SK-N-SH (cell line): ENCODE measurements around the gene ABCC11. TPM values are rescaled to one million over a fixed set of nuclear protein-coding genes. Genes with fewer than 3 reads are reported as not detected.

Experiments used
- CTCF ChIA-PET: fragments of 300-600, 350-600 bp; formaldehyde crosslinking; extraction: SDS; loops from one replicate; lab custom pipeline; 2021; lab: Yijun Ruan, JAX
- POLR2A ChIA-PET: fragments of 350-600 bp; sonication (Branson Sonifier 250); formaldehyde crosslinking; extraction: SDS; loops from one replicate; lab custom pipeline; 2020; ENCODE audit warnings: antibody characterized with exemption, inconsistent platforms; lab: Yijun Ruan, JAX
- DNase-seq: peaks from one replicate; pipeline ENCODE4 v3.0.0; 2012
- H2AFZ ChIP-seq: fragments of 200-600 bp; sonication (generic); 2 replicates; pipeline ENCODE4 v1.8.1; 2016; ENCODE audit warnings: antibody characterized with exemption, mild to moderate bottlenecking, low read depth
- H3F3A ChIP-seq: fragments of 200-600 bp; sonication (generic); replicated peaks from 2 replicates; pipeline ENCODE3; 2016; ENCODE audit warnings: antibody characterized with exemption, mild to moderate bottlenecking; ENCODE audit not compliant: insufficient read depth
- H3K27ac ChIP-seq, 2 experiments: fragments of 200-500 bp in 1 of 2; fragments of 200-600 bp in 1 of 2; sonication (Bioruptor generic) in 1 of 2; sonication (generic), shearing (Covaris generic) in 1 of 2; 2 replicates each; pipeline versions ENCODE4 v1.5.1 to v1.6.1; 2014 to 2016; ENCODE audit warnings: low read depth in 2 of 2, inconsistent platforms in 1 of 2, low read length in 1 of 2, mild to moderate bottlenecking in 1 of 2, mixed read lengths in 1 of 2
- H3K27me3 ChIP-seq: fragments of 200-600 bp; sonication (generic), shearing (Covaris generic); 2 replicates; pipeline ENCODE4 v1.6.1; 2016; ENCODE audit warnings: mixed run types; ENCODE audit not compliant: insufficient read depth
- H3K36me3 ChIP-seq, 2 experiments: fragments of 200-500 bp in 1 of 2; fragments of 200-600 bp in 1 of 2; sonication (Bioruptor generic) in 1 of 2; sonication (generic) in 1 of 2; replicated peaks in 1 of 2; 2 replicates each; pipeline versions ENCODE3 to v1.5.1; 2014 to 2016; ENCODE audit warnings: low read length in 1 of 2, mild to moderate bottlenecking in 1 of 2; ENCODE audit not compliant: insufficient read depth in 2 of 2, control insufficient read depth in 1 of 2
- H3K4me1 ChIP-seq, 2 experiments: fragments of 200-500 bp in 1 of 2; fragments of 200-600 bp in 1 of 2; sonication (Bioruptor generic) in 1 of 2; sonication (generic), shearing (Covaris generic) in 1 of 2; 2 replicates each; pipeline versions ENCODE4 v1.5.1 to v1.6.1; 2014 to 2016; ENCODE audit warnings: low read depth in 1 of 2, low read length in 1 of 2, mixed run types in 1 of 2; ENCODE audit not compliant: insufficient read depth in 2 of 2, control insufficient read depth in 1 of 2
- H3K4me2 ChIP-seq: fragments of 200-600 bp; sonication (generic), shearing (Covaris generic); 2 replicates; pipeline ENCODE4 v1.6.1; 2017; ENCODE audit warnings: mixed run types
- H3K4me3 ChIP-seq, 2 experiments: fragments of 200-500 bp in 1 of 2; fragments of 200-600 bp in 1 of 2; sonication (Bioruptor generic) in 1 of 2; sonication (generic), shearing (Covaris generic) in 1 of 2; 2 replicates each; pipeline versions ENCODE4 v1.5.1 to v1.8.1; 2014 to 2016; ENCODE audit warnings: low read depth in 2 of 2, inconsistent platforms in 1 of 2, low read length in 1 of 2, mild to moderate bottlenecking in 1 of 2, mixed read lengths in 1 of 2, moderate library complexity in 1 of 2
- H3K79me2 ChIP-seq: fragments of 200-600 bp; sonication (generic); 2 replicates; pipeline ENCODE4 v1.8.1; 2017; ENCODE audit warnings: mild to moderate bottlenecking; ENCODE audit not compliant: insufficient read depth
- H3K9ac ChIP-seq: fragments of 200-600 bp; sonication (generic); 2 replicates; pipeline ENCODE4 v1.6.1; 2017; ENCODE audit warnings: mixed run types
- H3K9me2 ChIP-seq: fragments of 200-600 bp; sonication (generic); 2 replicates; pipeline ENCODE4 v1.6.1; 2017; ENCODE audit warnings: mixed run types
- H3K9me3 ChIP-seq: fragments of 200-600 bp; sonication (generic); 2 replicates; pipeline ENCODE4 v1.6.1; 2017; ENCODE audit warnings: mixed run types, mild to moderate bottlenecking, moderate library complexity
- H4K20me1 ChIP-seq: fragments of 200-600 bp; sonication (generic); 2 replicates; pipeline ENCODE4 v1.6.1; 2017; ENCODE audit warnings: mild to moderate bottlenecking, mixed run types; ENCODE audit not compliant: insufficient read depth
- CHD2 ChIP-seq: fragments of 150-350 bp; IDR thresholded peaks from 2 replicates; pipeline ENCODE4 v1.6.1; 2018; ENCODE audit warnings: low read length; ENCODE audit not compliant: partially characterized antibody
- EP300 ChIP-seq, 2 experiments: IDR thresholded peaks; 2 replicates each; pipeline versions ENCODE4 v1.4.0 to v1.6.1; 2012; ENCODE audit warnings: borderline replicate concordance in 1 of 2, low read depth in 1 of 2, low read length in 1 of 2
- MEF2A ChIP-seq: IDR thresholded peaks from 2 replicates; pipeline ENCODE4 v1.4.0; 2012; ENCODE audit warnings: low read depth, borderline replicate concordance
- MXI1 ChIP-seq: IDR thresholded peaks from 2 replicates; pipeline ENCODE4 v1.6.1; 2012; ENCODE audit warnings: mild to moderate bottlenecking, low read depth, low read length, improper control_type of control experiment
- NRF1 ChIP-seq: IDR thresholded peaks from 2 replicates; pipeline ENCODE4 v1.6.1; 2012; ENCODE audit warnings: low read depth, mild to moderate bottlenecking, low read length
- PBX3 ChIP-seq: IDR thresholded peaks from 2 replicates; pipeline ENCODE4; 2012
- RCOR1 ChIP-seq: fragments of 150-350 bp; IDR thresholded peaks from 2 replicates; pipeline ENCODE4 v1.6.1; 2017; ENCODE audit warnings: antibody characterized with exemption, low read length
- REST ChIP-seq: IDR thresholded peaks from 2 replicates; pipeline ENCODE4 v1.6.1; 2012; ENCODE audit warnings: mild to moderate bottlenecking, low read depth, low read length, moderate library complexity
- RFX5 ChIP-seq: IDR thresholded peaks from 2 replicates; pipeline ENCODE4 v1.6.1; 2012; ENCODE audit warnings: mild to moderate bottlenecking, improper control_type of control experiment, low read length
- SIN3A ChIP-seq: IDR thresholded peaks from 2 replicates; pipeline ENCODE4 v1.6.1; 2012; ENCODE audit warnings: low read depth, mild to moderate bottlenecking, low read length, moderate library complexity, borderline replicate concordance
- TCF12 ChIP-seq: IDR thresholded peaks from 2 replicates; pipeline ENCODE4 v1.4.0; 2012
- WGBS: methylation state at CpG from one replicate; pipeline ENCODE4 v1.1.6; 2017; ENCODE audit warnings: low lambda C conversion rate; 5-methylcytosine and 5-hydroxymethylcytosine counted together
- polyA plus RNA-seq, 3 experiments: library from polyadenylated mRNA; depleted of rRNA; stranded (reverse); fragments of >200 nt; gene quantifications; 2 replicates each; pipeline ENCODE4 v1.2.3, GENCODE V29; 2012
- TF ChIP-seq, protein P1 (sequence below): fragments of 150-350 bp; IDR thresholded peaks from 2 replicates; pipeline ENCODE4 v1.6.1; 2016; ENCODE audit warnings: mild to moderate bottlenecking, low read depth, low read length
- TF ChIP-seq, protein P2 (sequence below): fragments of 150-350 bp; IDR thresholded peaks from 2 replicates; pipeline ENCODE4 v1.6.1; 2017; ENCODE audit warnings: antibody characterized with exemption, low read length, low read depth, borderline replicate concordance
- TF ChIP-seq, protein P3 (sequence below): IDR thresholded peaks from 2 replicates; pipeline ENCODE4 v1.4.0; 2012; ENCODE audit warnings: low read depth, borderline replicate concordance
- TF ChIP-seq, protein P4 (sequence below): fragments of 200-600 bp; sonication (generic); IDR thresholded peaks from 2 replicates; pipeline ENCODE4 v1.6.1; 2017; ENCODE audit warnings: antibody characterized with exemption, mild to moderate bottlenecking, moderate library complexity

The ABCC11 gene
- polyA plus RNA-seq, 1 of the 3 experiments (the other 2 are of a cell fraction) = 0.07 TPM

DNA sequence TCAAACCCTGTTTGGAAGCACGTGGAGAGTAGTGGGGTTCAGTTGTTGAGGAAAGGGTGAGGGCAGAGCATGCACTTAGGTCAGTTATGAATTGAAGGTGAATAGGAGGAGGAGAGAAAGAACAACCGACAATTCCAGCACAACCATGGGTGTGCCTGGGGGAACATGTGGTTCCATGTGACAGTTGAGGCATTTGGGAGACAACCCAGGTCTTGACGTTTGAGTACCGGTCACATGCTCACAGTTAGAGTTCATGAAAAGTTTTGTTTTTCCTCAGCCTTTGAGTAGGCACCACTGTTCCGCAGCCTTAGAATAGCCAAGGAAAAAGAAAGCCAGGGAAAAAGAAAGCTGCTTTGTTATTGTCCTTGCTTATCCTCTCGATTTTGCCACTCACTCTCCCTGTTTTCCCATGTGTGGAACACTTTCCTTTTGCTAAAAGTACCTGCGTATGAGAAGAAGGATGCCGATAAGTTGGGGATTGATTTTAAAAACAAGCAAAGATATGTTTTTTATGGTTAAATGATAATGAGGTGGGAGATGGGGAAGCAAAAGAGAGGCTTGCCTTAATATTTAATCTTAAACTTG lies 25.6 kb upstream of the ABCC11 start:
- no peak for DNase-seq
- ChIA-PET CTCF (no interaction called here), POLR2A (no interaction called here)
- no peak overlapping the region for H3K4me2 ChIP-seq
- peaks cover 2% of the 10 kb centered on the region for H3F3A ChIP-seq
- no peak overlapping the region for H3K9ac ChIP-seq
- peaks cover 33 to 85% of the 10 kb centered on the region in 2 experiments for H3K36me3 ChIP-seq
- TF ChIP-seq PBX3 = no peak
- TF ChIP-seq, all 33 proteins: peak for 0
- 95% methylated on average over 8 of the region's 8 CpGs for WGBS
- Histone ChIP-seq H3K4me3 (no peak overlapping the region), H3K27me3 (no peaks in the 10 kb centered on the region), H2AFZ (no peak overlapping the region), H3K9me2 (no peaks in the 10 kb centered on the region), H3K4me1 (no peaks in the 10 kb centered on the region), H3K27ac (no peak overlapping the region), H3K79me2 (no peaks in the 10 kb centered on the region), H4K20me1 (no peaks in the 10 kb centered on the region), H3K9me3 (no peaks in the 10 kb centered on the region)

DNA sequence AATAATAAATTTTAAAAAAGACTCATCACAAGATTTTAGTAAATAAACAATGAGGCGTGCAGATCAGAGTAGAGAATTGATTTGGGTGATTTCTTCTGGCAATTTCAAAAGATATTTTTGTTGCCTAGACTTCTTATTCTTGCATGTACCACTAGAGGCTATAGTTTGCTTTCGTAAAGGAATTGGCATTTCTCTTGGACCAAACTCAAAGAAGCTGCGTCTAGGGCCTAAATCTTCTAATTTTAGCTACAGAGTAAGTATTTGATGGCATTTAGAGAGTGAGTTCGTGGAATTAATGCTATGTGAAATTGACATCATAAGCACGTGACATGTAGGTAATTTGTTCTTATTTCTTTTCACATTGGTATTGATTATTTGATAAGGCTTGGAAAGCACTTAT lies 24.4 kb upstream of the ABCC11 start:
- ChIA-PET CTCF (interaction anchor here (0.8 to 1.5 kb wide), 3 partner anchors 8 to 245 kb away, joined by 3 to 5 read pairs (median 3); no protein-coding TSS in a partner anchor), POLR2A (no interaction called here)
- Histone ChIP-seq H3K79me2 (no peaks in the 10 kb centered on the region), H3K27me3 (no peaks in the 10 kb centered on the region), H3K4me2 (no peak overlapping the region), H3F3A (peaks cover 2% of the 10 kb centered on the region), H3K36me3 (peaks cover 34 to 74% of the 10 kb centered on the region in 2 experiments), H2AFZ (no peak overlapping the region), H3K9me2 (no peaks in the 10 kb centered on the region), H3K9me3 (no peaks in the 10 kb centered on the region), H4K20me1 (no peaks in the 10 kb centered on the region), H3K4me1 (no peaks in the 10 kb centered on the region), H3K27ac (no peak overlapping the region), H3K9ac (no peak overlapping the region), H3K4me3 (no peak overlapping the region)
- 92% methylated on average over 5 of the region's 5 CpGs for WGBS
- no peak for DNase-seq
- TF ChIP-seq, protein P1, sequence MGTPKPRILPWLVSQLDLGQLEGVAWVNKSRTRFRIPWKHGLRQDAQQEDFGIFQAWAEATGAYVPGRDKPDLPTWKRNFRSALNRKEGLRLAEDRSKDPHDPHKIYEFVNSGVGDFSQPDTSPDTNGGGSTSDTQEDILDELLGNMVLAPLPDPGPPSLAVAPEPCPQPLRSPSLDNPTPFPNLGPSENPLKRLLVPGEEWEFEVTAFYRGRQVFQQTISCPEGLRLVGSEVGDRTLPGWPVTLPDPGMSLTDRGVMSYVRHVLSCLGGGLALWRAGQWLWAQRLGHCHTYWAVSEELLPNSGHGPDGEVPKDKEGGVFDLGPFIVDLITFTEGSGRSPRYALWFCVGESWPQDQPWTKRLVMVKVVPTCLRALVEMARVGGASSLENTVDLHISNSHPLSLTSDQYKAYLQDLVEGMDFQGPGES = no peak
- TF ChIP-seq PBX3 (no peak), REST (no peak), CHD2 (no peak), RFX5 (no peak), NRF1 (no peak), SIN3A (no peak), RCOR1 (no peak), EP300 (IDR thresholded peaks at IDR 0.05; ENCODE audit: borderline replicate concordance in 1 of 2, low read depth in 1 of 2, low read length in 1 of 2) (no peak), MXI1 (no peak), MEF2A (no peak), TCF12 (no peak)
- TF ChIP-seq, protein P2, sequence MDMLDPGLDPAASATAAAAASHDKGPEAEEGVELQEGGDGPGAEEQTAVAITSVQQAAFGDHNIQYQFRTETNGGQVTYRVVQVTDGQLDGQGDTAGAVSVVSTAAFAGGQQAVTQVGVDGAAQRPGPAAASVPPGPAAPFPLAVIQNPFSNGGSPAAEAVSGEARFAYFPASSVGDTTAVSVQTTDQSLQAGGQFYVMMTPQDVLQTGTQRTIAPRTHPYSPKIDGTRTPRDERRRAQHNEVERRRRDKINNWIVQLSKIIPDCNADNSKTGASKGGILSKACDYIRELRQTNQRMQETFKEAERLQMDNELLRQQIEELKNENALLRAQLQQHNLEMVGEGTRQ = no peak
- TF ChIP-seq, protein P3, sequence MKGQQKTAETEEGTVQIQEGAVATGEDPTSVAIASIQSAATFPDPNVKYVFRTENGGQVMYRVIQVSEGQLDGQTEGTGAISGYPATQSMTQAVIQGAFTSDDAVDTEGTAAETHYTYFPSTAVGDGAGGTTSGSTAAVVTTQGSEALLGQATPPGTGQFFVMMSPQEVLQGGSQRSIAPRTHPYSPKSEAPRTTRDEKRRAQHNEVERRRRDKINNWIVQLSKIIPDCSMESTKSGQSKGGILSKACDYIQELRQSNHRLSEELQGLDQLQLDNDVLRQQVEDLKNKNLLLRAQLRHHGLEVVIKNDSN = no peak
- TF ChIP-seq, protein P4, sequence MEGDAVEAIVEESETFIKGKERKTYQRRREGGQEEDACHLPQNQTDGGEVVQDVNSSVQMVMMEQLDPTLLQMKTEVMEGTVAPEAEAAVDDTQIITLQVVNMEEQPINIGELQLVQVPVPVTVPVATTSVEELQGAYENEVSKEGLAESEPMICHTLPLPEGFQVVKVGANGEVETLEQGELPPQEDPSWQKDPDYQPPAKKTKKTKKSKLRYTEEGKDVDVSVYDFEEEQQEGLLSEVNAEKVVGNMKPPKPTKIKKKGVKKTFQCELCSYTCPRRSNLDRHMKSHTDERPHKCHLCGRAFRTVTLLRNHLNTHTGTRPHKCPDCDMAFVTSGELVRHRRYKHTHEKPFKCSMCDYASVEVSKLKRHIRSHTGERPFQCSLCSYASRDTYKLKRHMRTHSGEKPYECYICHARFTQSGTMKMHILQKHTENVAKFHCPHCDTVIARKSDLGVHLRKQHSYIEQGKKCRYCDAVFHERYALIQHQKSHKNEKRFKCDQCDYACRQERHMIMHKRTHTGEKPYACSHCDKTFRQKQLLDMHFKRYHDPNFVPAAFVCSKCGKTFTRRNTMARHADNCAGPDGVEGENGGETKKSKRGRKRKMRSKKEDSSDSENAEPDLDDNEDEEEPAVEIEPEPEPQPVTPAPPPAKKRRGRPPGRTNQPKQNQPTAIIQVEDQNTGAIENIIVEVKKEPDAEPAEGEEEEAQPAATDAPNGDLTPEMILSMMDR = no peak
